Purkinje cell (primary cell): ENCODE results near the gene ZDHHC6. TPM values are rescaled to one million over a fixed set of nuclear protein-coding genes. Genes with fewer than 3 reads are reported as not detected.

Experiments used
- polyA plus RNA-seq: library from polyadenylated mRNA; unstranded; fragments of >200 nt; fragmentation: Nextera tagmentation; gene quantifications from 2 replicates; pipeline ENCODE4 v1.2.1, GENCODE V29; 2014

Gene ZDHHC6
- 33.6 and 38.8 TPM in 2 replicates for polyA plus RNA-seq

GRCh38 chr10:112446855-112447619, at the start of gene ZDHHC6, which contains the start of gene VTI1A:
TSS of gene ZDHHC6 (minus strand) at chr10:112446914. CDS start at chr10:112445436, 1,478 bp downstream.
TSS of gene VTI1A (plus strand) at chr10:112447215. CDS start at chr10:112447374, 159 bp downstream.

Other genes starting within 250 kb of the ZDHHC6 start
- gene TECTB, start 163.5 kb downstream of the ZDHHC6 start, polyA plus RNA-seq: not detected in 2 replicates
- 0.27 TPM in 1 of 2 replicates, not detected in the other for gene ACSL5, start 72.8 kb downstream of the ZDHHC6 start, polyA plus RNA-seq
- 13.6 and 18.7 TPM in 2 replicates for gene VTI1A, start 301 bp upstream of the ZDHHC6 start, polyA plus RNA-seq